WERI-Rb-1 (cell line): ENCODE measurements around the gene MDM2.

ENCODE experiments used
- DNase-seq: peaks from one replicate; pipeline ENCODE4 v3.0.0-alpha.2; 2020
- H3K27ac ChIP-seq: fragments of 250-450 bp; sonication (Bioruptor Pico); 2 replicates; pipeline ENCODE4 v1.5.1; 2020; ENCODE audit warnings: mild to moderate bottlenecking, moderate library complexity
- H3K27me3 ChIP-seq: fragments of 250-450 bp; sonication (Bioruptor Pico); 2 replicates; pipeline ENCODE4 v1.5.1; 2021; ENCODE audit warnings: mild to moderate bottlenecking, low read depth, moderate library complexity; ENCODE audit not compliant: insufficient read depth, severe bottlenecking
- H3K36me3 ChIP-seq: fragments of 250-450 bp; sonication (Bioruptor Pico); 2 replicates; pipeline ENCODE4 v1.5.1; 2020; ENCODE audit warnings: mild to moderate bottlenecking, moderate library complexity
- H3K4me3 ChIP-seq: 2 replicates; pipeline ENCODE4 v1.5.1; 2011; ENCODE audit warnings: low read depth, mild to moderate bottlenecking, control low read depth, low read length
- H3K9me3 ChIP-seq: fragments of 250-450 bp; sonication (Bioruptor Pico); 2 replicates; pipeline ENCODE4 v1.5.1; 2021; ENCODE audit warnings: mild to moderate bottlenecking, moderate library complexity; ENCODE audit not compliant: severe bottlenecking
- TF ChIP-seq, protein P1 (sequence below): IDR thresholded peaks from 2 replicates; pipeline ENCODE4 v1.5.1; 2011; ENCODE audit warnings: low read depth, mild to moderate bottlenecking, control low read depth, inconsistent platforms, low read length

The MDM2 gene

DNA sequence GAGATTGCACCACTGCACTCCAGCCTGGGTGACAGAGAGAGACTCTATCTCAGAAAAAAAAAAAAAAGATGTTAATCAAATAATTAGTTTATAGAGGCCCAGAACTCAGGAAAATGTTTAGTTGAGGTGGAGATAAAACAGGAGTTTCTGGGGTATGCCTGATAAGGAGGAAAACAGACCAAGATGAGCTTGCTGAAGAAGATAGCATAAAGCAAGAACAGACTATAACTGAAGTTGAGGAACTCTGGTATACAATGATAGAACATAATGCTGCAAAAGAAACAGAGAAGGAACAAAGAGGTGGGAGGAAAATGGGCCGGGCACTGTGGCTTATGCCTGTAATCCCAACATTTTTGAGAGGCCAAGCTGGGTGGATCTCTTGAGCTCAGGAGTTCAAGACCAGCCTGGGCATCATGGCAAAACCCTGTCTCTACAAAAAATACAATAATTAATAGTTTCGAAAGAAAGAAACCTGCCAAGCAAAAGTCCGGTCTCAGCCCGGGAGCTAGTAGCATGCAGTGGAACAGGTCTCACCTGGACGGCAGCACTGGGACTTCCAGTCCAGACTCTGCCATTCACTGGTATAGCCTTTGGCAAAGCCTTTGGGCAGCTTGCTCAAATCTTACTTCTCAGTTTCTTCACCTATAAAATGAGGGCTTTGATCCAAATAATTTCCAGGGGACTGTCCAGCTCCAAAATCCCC lies 36.6 kb upstream of the MDM2 start:
- Histone ChIP-seq H3K36me3 (no peaks in the 10 kb centered on the region), H3K4me3 (no peak overlapping the region), H3K27ac (no peak overlapping the region), H3K9me3 (no peaks in the 10 kb centered on the region), H3K27me3 (no peaks in the 10 kb centered on the region)
- TF ChIP-seq, protein P1, sequence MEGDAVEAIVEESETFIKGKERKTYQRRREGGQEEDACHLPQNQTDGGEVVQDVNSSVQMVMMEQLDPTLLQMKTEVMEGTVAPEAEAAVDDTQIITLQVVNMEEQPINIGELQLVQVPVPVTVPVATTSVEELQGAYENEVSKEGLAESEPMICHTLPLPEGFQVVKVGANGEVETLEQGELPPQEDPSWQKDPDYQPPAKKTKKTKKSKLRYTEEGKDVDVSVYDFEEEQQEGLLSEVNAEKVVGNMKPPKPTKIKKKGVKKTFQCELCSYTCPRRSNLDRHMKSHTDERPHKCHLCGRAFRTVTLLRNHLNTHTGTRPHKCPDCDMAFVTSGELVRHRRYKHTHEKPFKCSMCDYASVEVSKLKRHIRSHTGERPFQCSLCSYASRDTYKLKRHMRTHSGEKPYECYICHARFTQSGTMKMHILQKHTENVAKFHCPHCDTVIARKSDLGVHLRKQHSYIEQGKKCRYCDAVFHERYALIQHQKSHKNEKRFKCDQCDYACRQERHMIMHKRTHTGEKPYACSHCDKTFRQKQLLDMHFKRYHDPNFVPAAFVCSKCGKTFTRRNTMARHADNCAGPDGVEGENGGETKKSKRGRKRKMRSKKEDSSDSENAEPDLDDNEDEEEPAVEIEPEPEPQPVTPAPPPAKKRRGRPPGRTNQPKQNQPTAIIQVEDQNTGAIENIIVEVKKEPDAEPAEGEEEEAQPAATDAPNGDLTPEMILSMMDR = no peak
- no peak for DNase-seq

DNA sequence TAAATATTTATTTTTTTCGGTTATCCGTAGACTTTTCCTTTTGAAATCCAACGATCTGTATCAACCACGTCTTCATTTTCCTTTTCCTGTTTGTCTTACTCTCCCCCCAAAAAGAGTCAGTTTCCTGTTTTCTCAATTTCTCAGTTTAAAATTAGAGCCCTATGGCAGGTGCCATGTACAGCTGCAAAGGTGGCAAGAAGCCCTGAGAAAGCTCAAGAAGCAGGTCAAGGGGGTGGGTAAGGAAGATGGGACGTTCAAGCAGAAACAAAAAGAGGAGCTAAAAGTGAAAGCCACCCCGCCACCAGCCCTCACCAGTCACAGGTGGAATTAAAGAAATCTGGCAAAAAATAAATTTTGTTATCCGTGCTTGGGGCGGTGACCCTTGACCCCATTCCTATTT lies 35.3 kb upstream of the MDM2 start:
- Histone ChIP-seq H3K9me3 (no peaks in the 10 kb centered on the region), H3K27ac (no peak overlapping the region), H3K27me3 (no peaks in the 10 kb centered on the region), H3K4me3 (no peak overlapping the region), H3K36me3 (no peaks in the 10 kb centered on the region)
- no peak for DNase-seq
- TF ChIP-seq, protein P1 = no peak

DNA sequence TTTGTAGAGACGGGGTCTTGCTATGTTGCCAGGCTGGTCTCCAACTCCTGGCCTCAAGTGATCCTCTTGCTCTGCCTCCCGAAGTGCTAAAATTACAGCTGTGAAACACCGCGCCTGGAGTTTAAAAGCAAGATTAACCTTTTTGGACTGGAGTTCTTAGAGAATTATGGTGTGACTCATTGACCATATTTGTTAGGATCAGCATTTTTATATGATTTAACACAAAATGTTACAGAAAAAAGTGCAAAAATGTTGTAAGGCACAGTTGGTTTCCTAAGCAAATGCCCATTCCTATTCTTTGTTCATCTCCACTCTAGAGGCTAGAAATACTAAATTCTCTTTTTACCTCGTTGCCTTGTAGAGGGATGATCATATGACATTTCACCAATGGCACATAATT lies 34.4 kb upstream of the MDM2 start:
- no peak for DNase-seq
- TF ChIP-seq, protein P1 = no peak
- H3K36me3 ChIP-seq = no peaks in the 10 kb centered on the region
- H3K27me3 ChIP-seq = no peaks in the 10 kb centered on the region
- no peaks in the 10 kb centered on the region for H3K9me3 ChIP-seq
- H3K27ac ChIP-seq = no peak overlapping the region
- H3K4me3 ChIP-seq = no peak overlapping the region

DNA sequence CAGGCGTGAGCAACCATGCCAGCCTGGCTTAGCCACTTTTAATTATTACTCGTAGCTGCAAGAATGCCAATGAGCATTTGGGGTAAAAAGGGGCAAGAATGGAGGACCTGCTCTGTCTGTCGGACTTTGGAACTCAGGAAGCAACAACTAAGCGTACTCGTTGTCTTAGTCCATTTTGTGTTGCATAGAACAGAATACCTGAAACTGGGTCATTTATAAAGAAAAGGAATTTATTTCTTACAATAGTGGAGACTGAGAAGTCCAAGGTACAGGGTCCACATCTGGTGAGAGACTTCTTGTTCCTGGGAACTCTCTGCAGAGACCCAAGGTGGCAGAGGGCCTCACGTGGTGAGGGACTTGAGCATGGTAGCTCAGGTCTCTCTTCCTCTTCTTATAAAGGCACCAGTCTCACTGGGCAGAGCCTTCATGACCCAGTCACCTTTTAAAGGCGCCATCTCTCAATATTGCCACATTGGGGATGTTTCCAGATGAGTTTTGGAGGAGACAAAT lies 32.8 kb upstream of the MDM2 start:
- DNase-seq = no peak
- TF ChIP-seq, protein P1 = no peak
- Histone ChIP-seq H3K4me3 (no peak overlapping the region), H3K36me3 (no peaks in the 10 kb centered on the region), H3K27me3 (no peaks in the 10 kb centered on the region), H3K9me3 (no peaks in the 10 kb centered on the region), H3K27ac (no peak overlapping the region)

DNA sequence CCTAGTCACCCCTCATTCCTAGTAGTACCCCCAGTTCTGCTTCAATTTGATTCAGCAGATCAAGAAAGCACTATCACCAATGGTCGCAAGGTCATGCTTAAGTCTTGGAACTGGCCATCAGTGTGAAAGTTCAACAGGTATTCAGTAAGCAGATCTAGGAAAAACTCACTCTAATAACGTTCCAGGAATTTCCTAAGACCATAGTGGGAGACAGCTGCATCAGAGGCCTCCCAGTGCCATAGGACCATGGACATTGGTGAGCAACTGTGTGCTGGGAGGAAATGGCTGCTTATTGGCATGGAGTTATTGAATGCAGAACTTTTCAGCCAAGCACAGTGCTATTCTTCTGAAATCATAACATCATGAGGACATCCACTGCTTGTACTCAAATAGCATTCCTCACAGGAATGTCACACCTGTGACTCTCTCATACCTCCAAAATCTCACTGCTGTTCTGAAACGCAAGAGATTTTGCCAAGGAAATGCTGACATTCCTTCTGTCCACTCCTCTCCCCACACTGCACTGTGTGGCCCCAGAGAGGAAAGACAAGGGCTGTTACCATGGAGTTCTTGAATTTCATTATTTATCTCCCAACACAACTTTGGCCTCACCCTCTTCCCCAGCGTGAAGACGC lies 30.9 kb upstream of the MDM2 start:
- TF ChIP-seq, protein P1 = no peak
- H3K4me3 ChIP-seq = no peak overlapping the region
- no peaks in the 10 kb centered on the region for H3K36me3 ChIP-seq
- H3K9me3 ChIP-seq = no peaks in the 10 kb centered on the region
- H3K27me3 ChIP-seq = no peaks in the 10 kb centered on the region
- no peak for DNase-seq
- no peak overlapping the region for H3K27ac ChIP-seq
